Caco-2 (cell line): Measurements from ENCODE around the gene ALG14. TPM values are rescaled to one million over a fixed set of nuclear protein-coding genes. Genes with fewer than 3 reads are reported as not detected.

Experiments used
- BruUV-seq: library from RNA; stranded (reverse); fragments of 400-500 nt; replicated peaks from 2 replicates; lab custom pipeline; 2021; lab: Mats Ljungman, UMichigan
- CTCF ChIA-PET: fragments of 300-600 bp; sonication (Branson Sonifier 250); formaldehyde crosslinking; loops from one replicate; lab custom pipeline; 2022; ENCODE audit warnings: antibody characterized with exemption; lab: Charles Lee
- POLR2A ChIA-PET: fragments of 300-600 bp; sonication (Branson Sonifier 250); formaldehyde crosslinking; loops from one replicate; lab custom pipeline; 2022; ENCODE audit warnings: antibody characterized with exemption; lab: Charles Lee
- DNase-seq, 2 experiments: peaks; one replicate each; pipeline versions ENCODE4 v3.0.0 to v3.0.0-alpha.2; 2020 to 2022
- H3K27me3 ChIP-seq: replicated peaks from 2 replicates; pipeline ENCODE4 v1.6.0; 2011; ENCODE audit warnings: low read length; ENCODE audit not compliant: control insufficient read depth, insufficient read depth
- H3K36me3 ChIP-seq: 2 replicates; pipeline ENCODE4 v1.5.1; 2011; ENCODE audit warnings: low read length; ENCODE audit not compliant: control insufficient read depth, insufficient read depth
- H3K4me1 ChIP-seq: fragments of 250-450 bp; sonication (Bioruptor Pico); 2 replicates; pipeline ENCODE4 v1.5.1; 2020; ENCODE audit warnings: mild to moderate bottlenecking
- H3K4me3 ChIP-seq: 2 replicates; pipeline ENCODE4 v1.5.1; 2011; ENCODE audit warnings: low read depth, mild to moderate bottlenecking, control low read depth, low read length
- H3K9me3 ChIP-seq: fragments of 250-450 bp; sonication (Bioruptor Pico); 2 replicates; pipeline ENCODE4 v1.5.1; 2020; ENCODE audit warnings: mild to moderate bottlenecking, moderate library complexity
- H3K27ac Mint-ChIP-seq: one replicate; pipeline ENCODE4 v1.8.0; 2022; ENCODE audit warnings: mixed read lengths; ENCODE audit not compliant: unreplicated experiment
- H3K27me3 Mint-ChIP-seq: one replicate; pipeline ENCODE4 v1.8.0; 2022; ENCODE audit warnings: mixed read lengths; ENCODE audit not compliant: insufficient read depth, unreplicated experiment
- H3K36me3 Mint-ChIP-seq: one replicate; pipeline ENCODE4 v1.8.0; 2022; ENCODE audit warnings: mild to moderate bottlenecking, mixed read lengths; ENCODE audit not compliant: insufficient read depth, unreplicated experiment
- H3K4me1 Mint-ChIP-seq: one replicate; pipeline ENCODE4 v1.8.0; 2022; ENCODE audit warnings: low read depth, mixed read lengths; ENCODE audit not compliant: unreplicated experiment
- H3K4me3 Mint-ChIP-seq: one replicate; pipeline ENCODE4 v1.8.0; 2022; ENCODE audit warnings: mild to moderate bottlenecking, moderate library complexity, mixed read lengths; ENCODE audit not compliant: unreplicated experiment
- H3K9me3 Mint-ChIP-seq: one replicate; pipeline ENCODE4 v1.8.0; 2022; ENCODE audit warnings: mixed read lengths; ENCODE audit not compliant: unreplicated experiment
- intact Hi-C: fragments of 100-400 bp; cut with micrococcal nuclease; formaldehyde crosslinking; loops from one replicate; pipeline ENCODE4 v1.10.0; 2022; ENCODE audit not compliant: unreplicated experiment
- total RNA-seq: library from RNA; stranded (reverse); gene quantifications from 2 replicates; pipeline ENCODE4 v1.2.3, GENCODE V29; 2022
- TF ChIP-seq, protein P1 (sequence below), 2 experiments: fragments of 200-600 bp in 1 of 2; IDR thresholded peaks; 1 replicate in 1 of 2; 2 replicates in 1 of 2; pipeline versions ENCODE4 v1.5.1 to v1.8.0; 2011 to 2022; ENCODE audit warnings: antibody characterized with exemption in 1 of 2, control low read depth in 1 of 2, inconsistent platforms in 1 of 2, low read depth in 1 of 2, low read length in 1 of 2, mild to moderate bottlenecking in 1 of 2, moderate library complexity in 1 of 2; ENCODE audit not compliant: insufficient read depth in 1 of 2, severe bottlenecking in 1 of 2, unreplicated experiment in 1 of 2

The ALG14 gene
- total RNA-seq, 1 experiment from 2014 or later: 4.5 TPM

DNA sequence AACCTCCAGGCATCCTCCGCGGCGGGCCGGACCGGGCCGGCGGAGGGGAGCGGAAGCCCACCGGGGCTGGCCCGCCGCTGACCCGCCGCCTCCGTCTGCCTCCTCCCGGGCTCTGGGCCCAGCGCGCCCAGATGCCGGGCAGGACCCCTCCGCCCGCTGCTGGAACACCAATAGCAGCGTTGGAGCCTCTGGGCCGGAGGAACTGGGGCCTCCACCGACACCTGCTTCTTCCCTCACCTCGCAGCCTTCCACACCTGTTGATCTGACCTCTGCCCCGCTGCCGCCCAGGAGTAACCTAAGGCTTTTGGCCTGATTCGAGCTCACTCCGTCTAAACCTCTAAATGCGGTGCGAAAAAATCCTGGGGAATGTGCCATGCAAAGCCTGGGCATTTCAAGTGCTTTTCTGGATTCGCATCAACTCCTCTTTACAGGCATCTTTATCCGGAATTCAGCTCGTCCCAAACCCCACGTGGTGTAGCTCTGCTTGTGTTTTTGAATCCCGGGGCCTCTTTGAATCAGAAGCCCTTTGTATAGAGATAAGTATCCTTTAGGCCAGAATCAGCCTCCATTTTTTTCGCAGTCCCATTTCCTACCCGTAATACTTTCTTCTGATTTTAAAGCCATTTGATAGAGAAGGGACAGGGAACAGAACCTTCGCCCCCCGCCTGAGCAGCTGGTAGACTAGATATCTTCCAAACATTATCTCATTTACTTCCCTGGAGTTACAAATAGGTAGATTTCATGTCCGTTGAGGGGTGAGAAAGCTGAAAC, 145.2 kb downstream of the ALG14 start:
- peak in 1 of 2 experiments; percentile 80 for DNase-seq
- peaks cover 52% of the 10 kb centered on the region for H3K36me3 Mint-ChIP-seq
- no peaks in the 10 kb centered on the region for H3K36me3 ChIP-seq
- TF ChIP-seq, protein P1, sequence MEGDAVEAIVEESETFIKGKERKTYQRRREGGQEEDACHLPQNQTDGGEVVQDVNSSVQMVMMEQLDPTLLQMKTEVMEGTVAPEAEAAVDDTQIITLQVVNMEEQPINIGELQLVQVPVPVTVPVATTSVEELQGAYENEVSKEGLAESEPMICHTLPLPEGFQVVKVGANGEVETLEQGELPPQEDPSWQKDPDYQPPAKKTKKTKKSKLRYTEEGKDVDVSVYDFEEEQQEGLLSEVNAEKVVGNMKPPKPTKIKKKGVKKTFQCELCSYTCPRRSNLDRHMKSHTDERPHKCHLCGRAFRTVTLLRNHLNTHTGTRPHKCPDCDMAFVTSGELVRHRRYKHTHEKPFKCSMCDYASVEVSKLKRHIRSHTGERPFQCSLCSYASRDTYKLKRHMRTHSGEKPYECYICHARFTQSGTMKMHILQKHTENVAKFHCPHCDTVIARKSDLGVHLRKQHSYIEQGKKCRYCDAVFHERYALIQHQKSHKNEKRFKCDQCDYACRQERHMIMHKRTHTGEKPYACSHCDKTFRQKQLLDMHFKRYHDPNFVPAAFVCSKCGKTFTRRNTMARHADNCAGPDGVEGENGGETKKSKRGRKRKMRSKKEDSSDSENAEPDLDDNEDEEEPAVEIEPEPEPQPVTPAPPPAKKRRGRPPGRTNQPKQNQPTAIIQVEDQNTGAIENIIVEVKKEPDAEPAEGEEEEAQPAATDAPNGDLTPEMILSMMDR (IDR thresholded peaks at IDR 0.05; ENCODE audit: insufficient read depth in 1 of 2, low read depth in 1 of 2, low read length in 1 of 2, severe bottlenecking in 1 of 2, unreplicated experiment in 1 of 2): no peak
- intact Hi-C loops: loop anchor here (1.0 to 5.0 kb wide), 5 partner anchors 10 to 116 kb away; no protein-coding TSS in a partner anchor
- ChIA-PET CTCF (interaction anchor here (0.8 to 2.3 kb wide), 4 partner anchors 18 to 116 kb away, joined by 3 to 15 read pairs (median 4); no protein-coding TSS in a partner anchor), POLR2A (interaction anchor here (0.9 to 1.4 kb wide), 2 partner anchors 9 to 114 kb away, joined by 3 to 4 read pairs; no protein-coding TSS in a partner anchor)
- TSS peak; percentile 49 for BruUV-seq
- no peaks in the 10 kb centered on the region for H3K9me3 Mint-ChIP-seq
- H3K27ac Mint-ChIP-seq: peak overlapping the region; percentile 75
- H3K4me3 ChIP-seq: peak overlapping the region; percentile 56
- peaks cover 7% of the 10 kb centered on the region for H3K4me1 Mint-ChIP-seq
- peak overlapping the region; percentile 88 for H3K4me3 Mint-ChIP-seq
- H3K27me3 Mint-ChIP-seq: no peaks in the 10 kb centered on the region
- no peaks in the 10 kb centered on the region for H3K27me3 ChIP-seq
- no peaks in the 10 kb centered on the region for H3K9me3 ChIP-seq
- H3K4me1 ChIP-seq: peaks cover 19% of the 10 kb centered on the region

- DNase-seq: peak; percentile 91 to 94
- H3K27ac Mint-ChIP-seq: peak within 1 kb of the TSS; percentile 92
- peaks cover 7% of the 10 kb centered on the region for H3K4me1 Mint-ChIP-seq
- H3K4me1 ChIP-seq: peaks cover 19% of the 10 kb centered on the region
- peaks cover 54% of the 10 kb centered on the region for H3K36me3 Mint-ChIP-seq
- H3K9me3 ChIP-seq: no peaks in the 10 kb centered on the region
- no peaks in the 10 kb centered on the region for H3K27me3 ChIP-seq
- ChIA-PET POLR2A (interaction anchor here (0.9 to 1.4 kb wide), 2 partner anchors 9 to 114 kb away, joined by 3 to 4 read pairs; no protein-coding TSS in a partner anchor), CTCF (interaction anchor here (0.8 to 2.3 kb wide), 4 partner anchors 17 to 116 kb away, joined by 3 to 15 read pairs (median 4); no protein-coding TSS in a partner anchor)
- TF ChIP-seq, protein P1 (IDR thresholded peaks at IDR 0.05; ENCODE audit: insufficient read depth in 1 of 2, low read depth in 1 of 2, low read length in 1 of 2, severe bottlenecking in 1 of 2, unreplicated experiment in 1 of 2): no peak
- no peaks in the 10 kb centered on the region for H3K27me3 Mint-ChIP-seq
- no peaks in the 10 kb centered on the region for H3K9me3 Mint-ChIP-seq
- H3K4me3 ChIP-seq: peak within 1 kb of the TSS; percentile 88
- H3K4me3 Mint-ChIP-seq: peak within 1 kb of the TSS; percentile 88
- intact Hi-C loops: loop anchor here (1.0 to 5.0 kb wide), 5 partner anchors 10 to 116 kb away; no protein-coding TSS in a partner anchor
- no peaks in the 10 kb centered on the region for H3K36me3 ChIP-seq
- no TSS peak for BruUV-seq
These were observed 145.8 kb downstream of the ALG14 start, which contains the start of gene CNN3 for GRCh38 chr1:94926915-94927404. Gene CNN3 (minus strand): TSS chr1:94927110. CDS start chr1:94926894, 216 bp downstream.
